ENCODE measurements around the gene USP5.

DNA sequence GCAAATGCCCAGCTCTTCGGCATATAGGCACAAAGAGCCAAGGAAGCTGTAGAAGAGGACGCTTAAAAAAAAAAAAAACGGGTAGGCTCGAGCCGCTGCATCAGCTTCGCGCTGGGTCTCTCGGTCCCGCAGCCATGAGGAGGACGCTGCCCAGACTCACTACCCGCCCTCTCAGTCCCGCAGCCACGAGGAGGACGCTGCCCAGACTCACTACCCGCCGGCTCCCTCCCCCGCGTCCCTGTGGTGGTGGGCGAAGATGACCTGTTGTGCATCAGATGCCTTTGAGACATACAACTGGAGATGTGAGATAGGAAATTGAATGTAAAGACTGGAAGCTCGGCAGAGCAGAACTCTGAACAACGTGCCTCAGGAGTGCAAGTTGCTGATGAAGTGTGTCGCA, 32.6 kb downstream of the USP5 start:
- TF ChIP-seq, protein P1, sequence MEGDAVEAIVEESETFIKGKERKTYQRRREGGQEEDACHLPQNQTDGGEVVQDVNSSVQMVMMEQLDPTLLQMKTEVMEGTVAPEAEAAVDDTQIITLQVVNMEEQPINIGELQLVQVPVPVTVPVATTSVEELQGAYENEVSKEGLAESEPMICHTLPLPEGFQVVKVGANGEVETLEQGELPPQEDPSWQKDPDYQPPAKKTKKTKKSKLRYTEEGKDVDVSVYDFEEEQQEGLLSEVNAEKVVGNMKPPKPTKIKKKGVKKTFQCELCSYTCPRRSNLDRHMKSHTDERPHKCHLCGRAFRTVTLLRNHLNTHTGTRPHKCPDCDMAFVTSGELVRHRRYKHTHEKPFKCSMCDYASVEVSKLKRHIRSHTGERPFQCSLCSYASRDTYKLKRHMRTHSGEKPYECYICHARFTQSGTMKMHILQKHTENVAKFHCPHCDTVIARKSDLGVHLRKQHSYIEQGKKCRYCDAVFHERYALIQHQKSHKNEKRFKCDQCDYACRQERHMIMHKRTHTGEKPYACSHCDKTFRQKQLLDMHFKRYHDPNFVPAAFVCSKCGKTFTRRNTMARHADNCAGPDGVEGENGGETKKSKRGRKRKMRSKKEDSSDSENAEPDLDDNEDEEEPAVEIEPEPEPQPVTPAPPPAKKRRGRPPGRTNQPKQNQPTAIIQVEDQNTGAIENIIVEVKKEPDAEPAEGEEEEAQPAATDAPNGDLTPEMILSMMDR (IDR thresholded peaks at IDR 0.05), result no peak
- no peak for TF ChIP-seq POLR2A (IDR thresholded peaks at IDR 0.05)

All from heart left ventricle (tissue), 13 donors.